ENCODE results near the gene CDK17.
"Not testable (repeated sequence)": the region's sequence is repeated elsewhere in the genome, so short reads cannot be mapped to it uniquely, and the experiment has no call there.

Gene CDK17

DNA sequence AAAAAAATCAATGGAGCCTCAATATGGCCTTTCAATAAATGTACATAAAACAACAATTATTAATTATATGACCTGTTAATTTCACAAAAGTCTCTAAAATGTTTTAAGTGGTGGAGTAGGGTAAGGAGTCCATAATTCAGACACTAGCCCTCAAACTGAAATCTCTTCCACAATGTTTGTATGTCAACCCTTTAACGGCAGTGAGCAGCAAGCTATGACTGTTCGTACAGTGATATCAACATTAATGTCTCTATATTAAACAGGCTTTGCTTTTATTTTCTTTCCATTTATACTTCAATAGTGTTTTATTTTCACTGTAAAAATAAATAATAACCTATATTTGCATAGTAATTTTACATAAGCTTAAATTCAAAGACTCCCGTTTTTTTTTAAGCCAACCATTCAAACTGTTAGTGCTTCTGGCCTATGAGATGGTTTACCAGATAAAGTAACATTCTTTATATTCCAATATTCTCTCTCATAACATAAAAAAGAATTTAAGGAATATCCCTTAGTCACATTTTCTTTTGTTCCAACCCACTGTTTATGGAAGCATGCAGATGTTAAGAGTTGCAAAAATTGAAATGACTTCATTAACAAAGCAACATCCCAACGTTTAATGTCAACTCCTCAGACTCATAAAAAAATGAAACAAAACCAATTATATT lies 2.3 kb downstream of the CDK17 start:
- no peak for DNase-seq (ENCODE audit: low read depth)
- H3K4me3 ChIP-seq (ENCODE audit: low read depth, low read length): peak overlapping the region; percentile 80

DNA sequence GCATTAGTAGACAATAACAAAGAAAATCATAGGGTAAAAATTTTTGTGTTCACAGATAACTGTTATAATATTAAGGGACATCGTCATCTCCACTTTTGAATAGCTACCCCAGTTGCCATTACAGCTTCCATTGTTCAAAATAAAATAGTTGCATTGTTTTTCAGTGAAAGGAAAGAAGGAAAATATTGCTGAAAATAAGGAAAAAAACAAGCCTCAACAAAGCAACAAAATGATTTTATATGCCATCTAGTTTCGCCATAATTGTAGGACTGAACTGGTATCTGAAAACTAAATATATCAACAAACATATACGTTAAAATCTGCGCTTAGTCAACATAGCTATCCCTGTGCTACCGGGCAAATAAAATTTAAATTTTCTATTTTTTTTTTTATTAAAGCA lies 3.3 kb downstream of the CDK17 start:
- no peak for DNase-seq (ENCODE audit: low read depth)
- H3K4me3 ChIP-seq (ENCODE audit: low read depth, low read length): peak overlapping the region; percentile 80

DNA sequence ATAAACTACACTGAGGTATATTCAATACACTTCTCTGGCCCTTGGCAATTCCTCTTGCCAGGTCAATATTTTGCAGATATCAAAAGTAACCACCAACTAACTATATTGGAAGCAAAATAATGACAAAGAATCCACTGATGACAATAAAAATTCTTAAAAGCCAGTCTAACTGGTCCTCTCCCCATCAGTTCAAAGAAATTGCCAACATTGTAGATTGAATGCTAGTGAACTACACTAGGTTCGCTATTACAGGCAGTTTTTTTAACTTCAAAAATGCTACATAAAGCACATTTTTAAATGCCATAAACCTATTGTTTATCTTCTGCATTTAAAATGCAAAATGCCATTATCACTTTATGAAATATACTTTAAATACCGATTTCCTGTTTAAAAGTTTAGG lies 4.0 kb downstream of the CDK17 start:
- no peak overlapping the region for H3K4me3 ChIP-seq (ENCODE audit: low read depth, low read length)
- no peak for DNase-seq (ENCODE audit: low read depth)

DNA sequence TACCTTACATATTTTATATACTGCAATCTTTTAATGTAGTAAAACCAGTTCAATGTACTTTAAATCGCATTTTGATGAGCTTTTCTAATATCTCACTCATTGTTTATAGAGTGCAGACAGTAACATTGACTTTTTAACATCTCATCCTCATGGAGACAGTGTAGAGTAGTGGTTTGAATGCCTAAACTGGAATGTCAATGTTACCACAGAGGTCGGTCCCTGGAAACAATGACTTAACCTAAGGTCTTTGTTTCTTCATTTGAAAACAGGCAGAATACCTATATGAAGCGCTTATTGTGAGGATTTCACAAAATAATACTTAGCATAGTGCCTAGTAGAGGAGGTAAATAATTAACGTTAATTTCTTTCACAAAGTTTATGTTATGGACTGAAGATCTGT lies 5.0 kb downstream of the CDK17 start:
- no peak for DNase-seq (ENCODE audit: low read depth)
- no peak overlapping the region for H3K4me3 ChIP-seq (ENCODE audit: low read depth, low read length)

DNA sequence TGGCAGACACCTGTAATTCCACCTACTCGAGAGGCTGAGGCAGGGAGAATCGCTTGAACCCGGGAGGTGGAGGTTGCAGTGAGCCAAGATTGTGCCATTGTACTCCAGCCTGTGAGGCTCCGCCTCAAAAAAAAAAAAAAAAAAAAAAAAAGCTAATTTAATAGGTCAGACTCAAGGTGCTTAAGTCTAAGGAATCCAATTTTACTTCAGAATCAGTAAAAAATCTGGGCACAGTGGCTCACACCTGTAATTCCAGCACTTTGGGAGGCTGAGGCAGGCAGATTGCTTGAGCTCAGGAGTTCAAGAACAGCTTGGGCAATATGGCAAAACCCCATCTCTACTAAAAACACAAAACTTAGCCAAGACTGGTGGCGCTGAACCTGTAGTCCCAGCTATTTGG lies 7.0 kb downstream of the CDK17 start:
- H3K4me3 ChIP-seq (ENCODE audit: low read depth, low read length); DNase-seq (ENCODE audit: low read depth): not testable (repeated sequence)

DNA sequence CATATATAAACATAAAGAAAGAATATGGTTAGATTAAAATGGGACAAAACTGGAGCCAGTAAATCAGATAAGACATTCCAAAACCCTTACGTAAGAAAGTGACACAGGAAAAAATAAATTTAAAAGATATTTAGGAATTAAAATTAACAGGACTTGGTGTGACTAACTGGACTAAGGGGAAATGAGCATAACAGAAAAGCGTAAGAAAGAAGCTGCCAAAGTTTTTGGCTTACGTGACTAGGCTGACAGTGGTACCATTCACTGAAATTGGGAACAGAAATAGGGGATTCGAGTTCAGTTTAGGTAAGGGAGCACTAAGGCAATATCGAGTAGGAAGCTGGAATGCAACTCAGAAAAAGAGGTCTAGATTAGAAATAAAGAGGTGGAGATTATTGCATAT lies 7.8 kb downstream of the CDK17 start:
- no peak for DNase-seq (ENCODE audit: low read depth)
- H3K4me3 ChIP-seq (ENCODE audit: low read depth, low read length): no peak overlapping the region

DNA sequence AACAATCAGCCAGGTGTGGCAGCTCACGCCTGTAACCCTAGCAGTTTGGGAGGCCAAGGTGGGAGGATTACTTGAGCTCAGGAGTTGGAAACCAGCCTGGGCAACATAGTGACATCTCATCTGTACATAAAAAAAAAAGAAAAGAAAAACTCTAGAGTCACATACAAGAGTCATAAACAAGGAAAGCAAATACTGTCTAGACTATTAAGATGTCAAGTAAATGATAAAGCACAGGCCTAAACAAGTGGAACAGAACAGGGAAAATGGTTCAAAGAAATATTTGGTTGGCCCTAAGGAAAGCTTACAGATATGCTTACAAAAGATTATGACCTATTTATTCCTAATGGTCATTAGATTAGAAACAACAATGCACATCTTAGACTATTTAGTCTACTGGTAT lies 12.3 kb downstream of the CDK17 start:
- no peak for DNase-seq (ENCODE audit: low read depth)
- H3K4me3 ChIP-seq (ENCODE audit: low read depth, low read length): no peak overlapping the region

DNA sequence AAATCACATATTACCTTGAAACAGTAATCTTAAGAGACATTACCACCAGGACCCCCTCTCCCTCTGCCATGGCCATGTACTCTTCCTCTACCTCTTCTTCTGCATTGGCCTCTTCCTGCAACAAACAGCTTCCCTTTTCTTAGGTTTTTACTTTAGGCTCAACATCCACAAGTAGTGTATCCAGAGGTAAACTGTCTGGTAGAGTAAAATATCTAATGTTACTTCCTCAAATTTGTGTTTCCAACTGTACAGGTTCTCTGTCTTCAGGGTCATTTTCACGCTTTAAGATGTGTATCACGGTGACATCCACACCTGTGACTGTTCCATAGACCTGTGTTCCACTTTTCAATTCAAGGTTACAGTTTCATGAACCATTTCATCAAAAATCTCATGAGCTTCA lies 13.4 kb downstream of the CDK17 start:
- DNase-seq (ENCODE audit: low read depth): no peak
- no peak overlapping the region for H3K4me3 ChIP-seq (ENCODE audit: low read depth, low read length)

DNA sequence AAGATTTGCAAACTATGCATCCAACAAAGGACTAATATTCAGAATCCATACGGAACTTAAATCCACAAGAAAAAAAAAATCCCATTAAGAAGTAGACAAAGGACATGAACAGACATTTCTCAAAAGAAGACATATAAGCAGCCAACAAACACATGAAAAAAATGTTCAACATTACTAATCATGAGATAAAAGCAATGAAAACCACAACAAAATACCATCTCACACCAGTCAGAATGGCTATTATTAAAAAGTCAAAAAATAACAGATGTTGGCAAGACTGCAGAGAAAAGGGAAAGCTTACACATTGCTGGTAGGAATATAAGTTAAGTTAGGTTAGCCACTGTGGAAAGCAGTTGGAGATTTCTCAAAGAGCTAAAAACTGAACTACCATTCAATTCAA lies 16.2 kb downstream of the CDK17 start:
- DNase-seq (ENCODE audit: low read depth): no peak
- no peak overlapping the region for H3K4me3 ChIP-seq (ENCODE audit: low read depth, low read length)

DNA sequence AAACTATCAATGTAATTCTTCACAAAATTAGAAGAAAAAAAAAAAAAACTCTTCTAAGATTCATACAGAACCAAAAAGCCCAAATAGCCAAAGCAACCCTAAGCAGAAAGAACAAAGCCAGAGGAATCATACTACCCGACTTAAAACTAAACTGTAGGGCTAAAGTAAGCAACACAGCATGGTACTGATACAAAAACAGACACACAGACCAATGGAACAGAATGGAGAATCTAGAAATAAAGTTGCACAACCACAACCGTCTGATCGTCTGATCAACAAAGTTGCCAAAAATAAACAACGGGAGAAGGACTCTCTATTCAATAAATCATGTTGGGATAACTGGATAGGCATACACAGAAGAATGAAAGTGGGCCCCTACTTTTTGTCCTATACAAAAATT lies 16.9 kb downstream of the CDK17 start:
- no peak for DNase-seq (ENCODE audit: low read depth)
- H3K4me3 ChIP-seq (ENCODE audit: low read depth, low read length): no peak overlapping the region

DNA sequence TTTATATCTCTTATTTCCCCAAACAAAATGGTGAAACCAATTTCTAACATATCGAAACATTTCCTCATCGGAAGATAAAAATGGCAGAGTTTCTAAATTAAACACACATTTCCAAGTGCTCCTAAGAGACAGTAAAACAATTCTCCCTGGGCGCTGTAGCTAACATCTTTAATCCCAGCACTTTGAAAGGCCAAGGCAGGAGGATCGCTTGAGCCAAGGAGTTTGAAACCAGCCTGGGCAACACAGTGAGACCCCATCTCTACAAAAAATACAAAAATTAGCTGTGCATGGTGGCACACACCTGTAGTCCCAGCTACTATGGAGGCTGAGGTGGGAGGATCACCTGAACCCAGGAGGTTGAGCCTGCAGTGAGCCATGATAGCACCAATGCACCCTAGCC lies 20.5 kb downstream of the CDK17 start:
- DNase-seq (ENCODE audit: low read depth); H3K4me3 ChIP-seq (ENCODE audit: low read depth, low read length): not testable (repeated sequence)

DNA sequence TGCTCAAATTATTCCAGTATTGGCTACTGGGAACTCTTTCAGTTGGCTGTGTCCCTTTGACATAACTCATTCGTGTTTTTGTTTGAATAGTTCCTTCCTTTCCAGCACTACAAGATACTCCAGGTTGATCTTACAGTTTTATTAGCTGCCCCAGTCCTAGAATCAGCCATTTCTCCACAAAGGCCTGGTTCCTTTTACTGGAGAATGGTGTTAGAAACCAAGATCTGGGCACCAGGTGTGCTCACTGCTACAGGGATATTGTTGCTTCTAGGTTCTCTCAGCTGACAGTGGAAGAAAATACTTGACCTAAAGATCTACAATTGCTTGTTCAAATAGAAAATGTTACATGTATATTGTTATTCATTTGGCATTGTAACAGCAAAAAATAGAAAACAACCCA lies 21.9 kb downstream of the CDK17 start:
- no peak for DNase-seq (ENCODE audit: low read depth)
- no peak overlapping the region for H3K4me3 ChIP-seq (ENCODE audit: low read depth, low read length)

DNA sequence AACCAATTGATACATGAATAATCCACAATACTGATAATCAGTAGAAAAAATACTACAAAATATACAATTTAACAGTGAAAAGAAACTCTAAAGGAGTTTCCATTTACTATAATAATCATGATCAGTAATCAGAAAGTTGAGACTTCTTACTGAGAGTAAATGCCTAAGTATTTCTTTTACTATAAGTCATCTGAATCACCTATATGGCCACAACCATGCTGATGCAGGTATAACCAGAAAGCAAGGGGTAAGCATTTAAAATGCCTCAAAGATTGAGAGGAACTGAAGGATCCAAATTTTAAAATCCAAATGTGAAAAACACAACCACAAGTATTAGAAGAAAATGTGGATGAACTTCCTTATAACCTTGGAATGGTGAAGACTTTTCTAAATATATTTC lies 23.4 kb downstream of the CDK17 start:
- no peak overlapping the region for H3K4me3 ChIP-seq (ENCODE audit: low read depth, low read length)
- no peak for DNase-seq (ENCODE audit: low read depth)

DNA sequence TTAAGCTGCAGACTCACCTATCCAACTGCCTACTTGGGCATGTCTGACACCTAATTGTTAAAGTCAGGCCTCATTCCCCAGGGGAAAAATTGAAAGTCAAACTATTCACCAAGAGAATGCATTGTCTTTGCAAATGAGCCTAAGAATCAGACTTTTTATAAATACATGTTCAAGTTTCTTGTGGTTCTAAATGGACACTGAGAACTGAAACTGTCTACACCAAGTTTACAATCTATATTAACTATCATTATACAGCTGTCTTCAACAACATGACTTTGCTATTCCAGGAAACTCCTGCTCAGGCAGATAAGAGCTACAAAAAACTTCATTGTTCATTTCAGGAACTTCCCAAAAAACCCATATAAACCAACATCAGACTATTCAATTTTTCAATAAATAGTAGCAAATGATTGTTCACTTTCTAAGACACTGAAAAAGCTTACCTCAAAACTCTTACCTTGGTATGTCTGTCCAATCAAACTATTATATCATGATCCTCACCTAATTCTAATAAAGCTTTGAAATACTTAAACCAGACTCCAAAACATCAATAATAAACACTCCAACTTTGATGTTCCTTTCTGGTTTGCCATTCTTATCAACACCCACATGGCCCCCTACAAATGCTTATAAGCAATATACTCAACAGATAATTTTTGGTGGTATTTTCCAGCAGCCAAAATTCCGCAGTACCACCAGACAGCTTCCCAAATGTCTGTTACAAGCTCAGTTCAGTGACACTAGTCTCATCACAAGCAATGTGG lies 24.2 kb downstream of the CDK17 start:
- DNase-seq (ENCODE audit: low read depth): no peak
- no peak overlapping the region for H3K4me3 ChIP-seq (ENCODE audit: low read depth, low read length)

DNA sequence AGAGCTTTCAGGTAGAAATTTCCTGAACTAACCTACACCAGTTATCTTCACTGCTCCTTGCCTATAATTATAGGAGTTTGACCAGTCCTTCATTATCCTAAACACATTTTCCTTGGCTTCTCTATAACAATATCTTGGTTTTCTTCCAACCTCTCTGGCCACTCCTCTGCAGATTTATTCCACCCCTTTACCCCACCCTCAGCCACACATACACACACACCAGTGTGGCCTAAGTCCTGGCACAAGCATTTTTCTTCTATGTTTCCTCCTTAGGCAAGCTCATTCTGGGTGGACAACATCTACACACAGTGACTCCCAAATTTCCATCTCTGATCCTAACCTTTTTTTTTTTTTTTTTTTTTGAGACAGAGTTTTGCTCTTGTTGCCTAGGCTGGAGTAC lies 25.1 kb downstream of the CDK17 start:
- H3K4me3 ChIP-seq (ENCODE audit: low read depth, low read length): no peak overlapping the region
- DNase-seq (ENCODE audit: low read depth): no peak

DNA sequence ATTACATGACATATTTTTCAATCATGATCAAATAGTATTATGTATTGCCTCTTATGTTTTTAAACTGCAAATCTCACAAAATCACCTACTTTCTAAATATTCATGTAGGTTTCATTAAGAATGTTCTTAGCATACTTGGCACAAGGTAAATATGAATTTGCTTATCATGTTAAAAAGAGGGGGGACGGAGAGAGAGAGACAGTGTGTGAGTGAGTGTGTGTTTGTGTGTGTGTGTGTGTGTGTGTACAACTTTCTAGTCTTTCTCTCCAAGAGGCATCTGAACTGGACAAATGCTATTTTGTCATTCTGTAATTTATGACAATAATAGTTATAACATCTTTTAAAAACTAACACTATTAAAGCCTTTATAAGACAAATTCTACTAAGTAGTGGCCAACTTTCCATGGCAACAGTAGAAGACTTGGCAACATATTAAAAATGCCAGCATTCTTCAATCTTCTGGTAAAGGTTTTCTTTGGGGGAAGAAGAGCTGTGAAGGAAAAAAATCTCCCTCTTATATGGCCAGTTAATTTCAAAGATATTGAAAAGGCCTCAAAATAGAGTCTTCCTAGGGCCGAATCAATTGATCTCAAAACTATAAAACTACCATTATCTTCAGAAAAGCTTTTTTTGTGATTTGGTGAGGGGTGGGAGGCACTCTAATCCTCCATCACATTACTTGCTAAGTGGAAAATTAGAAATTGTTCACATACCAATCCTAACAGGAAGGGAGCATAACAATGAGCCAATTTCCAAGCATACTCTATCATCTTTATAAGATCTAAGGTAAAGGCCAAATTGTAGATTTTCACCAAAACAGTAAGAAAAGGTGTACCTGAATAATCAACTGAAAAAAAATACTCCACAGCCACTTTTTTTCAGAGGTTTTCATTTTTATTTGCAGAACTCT lies 28.2 kb downstream of the CDK17 start:
- no peak overlapping the region for H3K4me3 ChIP-seq (ENCODE audit: low read depth, low read length)
- no peak for DNase-seq (ENCODE audit: low read depth)

DNA sequence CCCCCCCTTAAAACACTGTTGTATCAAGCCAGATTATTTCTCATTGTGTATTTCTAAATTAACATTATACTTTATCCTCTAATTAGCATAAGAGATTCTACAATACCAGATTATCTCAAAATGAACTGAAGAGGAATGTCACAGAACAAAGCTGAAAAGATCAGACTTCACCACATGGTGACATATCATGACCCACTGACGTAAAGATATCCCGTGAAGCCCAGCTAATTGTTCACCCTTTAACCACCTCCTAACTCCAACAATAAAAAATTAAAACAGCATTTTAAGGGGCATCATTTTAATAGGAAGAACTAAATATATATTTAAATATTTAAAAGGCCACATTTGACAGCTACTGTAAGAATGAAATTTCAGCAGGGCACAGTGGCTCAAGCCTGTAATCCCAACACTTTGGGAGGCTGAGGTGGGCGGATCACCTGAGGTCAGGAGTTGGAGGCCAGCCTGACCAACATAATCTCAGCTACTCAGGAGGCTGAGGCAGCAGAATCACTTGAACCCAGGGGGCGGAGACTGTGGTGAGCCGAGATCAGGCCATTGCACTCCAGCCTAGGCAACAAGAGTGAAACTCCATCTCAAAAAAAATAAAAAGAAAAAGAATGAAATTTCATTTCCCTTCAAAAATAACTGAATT lies 29.0 kb downstream of the CDK17 start:
- H3K4me3 ChIP-seq (ENCODE audit: low read depth, low read length): no peak overlapping the region
- no peak for DNase-seq (ENCODE audit: low read depth)

DNA sequence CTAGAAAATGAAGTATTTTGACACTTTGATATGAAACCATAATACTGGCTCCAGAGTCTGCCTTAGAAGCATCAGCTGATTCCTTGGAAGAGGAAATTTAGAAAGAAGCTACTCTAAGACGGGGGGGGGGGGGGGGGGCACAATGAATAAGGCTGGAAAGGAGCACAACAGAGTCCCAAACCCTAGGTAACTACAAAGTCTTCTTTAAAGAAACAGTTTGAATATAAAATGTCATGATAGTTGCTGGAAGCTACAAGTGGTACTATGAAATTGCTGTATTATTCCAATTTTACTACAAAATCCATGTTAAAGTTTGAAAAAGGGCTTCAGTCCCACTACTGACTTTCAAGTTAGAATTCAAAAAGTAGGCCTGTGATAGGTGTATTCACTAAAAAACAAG lies 31.6 kb downstream of the CDK17 start:
- no peak for DNase-seq (ENCODE audit: low read depth)
- no peak overlapping the region for H3K4me3 ChIP-seq (ENCODE audit: low read depth, low read length)

DNA sequence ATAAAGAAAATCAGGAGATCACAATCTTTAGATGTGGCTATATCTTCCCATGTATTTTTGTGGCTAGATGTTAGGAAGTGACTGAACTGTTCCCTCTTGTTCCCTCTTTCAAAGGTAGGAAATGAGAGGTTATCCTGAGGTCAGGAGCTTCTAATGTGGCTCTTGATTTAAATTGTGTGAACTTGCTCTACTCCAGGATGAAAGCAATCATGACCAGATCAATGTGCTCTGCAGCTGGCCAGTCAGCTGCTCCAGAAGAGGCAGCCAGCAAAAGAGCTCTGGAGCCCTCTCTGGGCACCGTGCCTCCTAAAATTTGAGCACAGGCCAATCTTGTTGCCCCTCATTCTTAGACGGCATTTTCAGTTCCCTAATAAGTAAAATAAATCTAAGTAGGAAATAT lies 32.0 kb downstream of the CDK17 start:
- DNase-seq (ENCODE audit: low read depth): no peak
- no peak overlapping the region for H3K4me3 ChIP-seq (ENCODE audit: low read depth, low read length)

DNA sequence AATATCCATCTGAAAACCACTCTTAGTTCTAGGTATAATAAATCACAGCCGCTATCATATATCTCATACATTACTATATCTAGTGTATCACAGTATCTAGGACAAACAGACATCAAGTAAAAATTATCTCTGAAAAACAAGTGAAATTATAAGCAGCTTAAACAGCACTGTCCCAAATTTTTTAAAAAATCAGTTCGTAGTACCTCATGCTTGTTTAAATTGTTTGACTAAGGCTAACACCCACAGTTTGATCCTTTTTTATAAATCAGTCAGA lies 33.9 kb downstream of the CDK17 start:
- H3K4me3 ChIP-seq (ENCODE audit: low read depth, low read length): no peak overlapping the region
- no peak for DNase-seq (ENCODE audit: low read depth)

All from skeletal muscle cell (primary cell).